ENCODE results near the gene OSBPL1A. TPM values are rescaled to one million over a fixed set of nuclear protein-coding genes. Genes with fewer than 3 reads are reported as not detected.

OSBPL1A gene
- total RNA-seq, 1 donor from 2014 or later: 50.6 TPM

DNA sequence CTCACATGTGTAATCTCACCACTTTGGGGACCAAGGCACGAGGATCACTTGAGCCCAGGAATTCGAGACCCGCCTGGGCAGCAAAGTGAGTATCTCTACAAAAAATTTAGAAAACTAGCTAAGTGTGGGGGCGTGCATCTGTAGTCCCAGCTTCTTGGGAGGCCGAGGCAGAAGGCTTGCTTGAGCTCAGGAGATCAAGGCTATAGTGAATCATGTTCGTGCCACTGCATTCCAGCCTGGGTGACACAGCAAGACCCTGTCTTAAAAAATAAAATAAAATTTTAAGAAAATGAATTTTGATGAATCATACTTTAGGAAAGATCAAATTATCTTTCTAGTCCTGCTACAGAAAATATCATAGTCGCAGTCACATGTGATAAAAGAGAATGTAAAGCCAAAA is 211.8 kb downstream of the OSBPL1A start:
- no peak for TF ChIP-seq CTCF (IDR thresholded peaks at IDR 0.05)
- H3K27me3 ChIP-seq (ENCODE audit: low read depth): no peaks in the 10 kb centered on the region
- no peak overlapping the region for H3K4me3 ChIP-seq
- no peak overlapping the region for H3K27ac ChIP-seq
- no peak for ATAC-seq
- no peak for DNase-seq
- H3K4me1 ChIP-seq: no peaks in the 10 kb centered on the region
- intact Hi-C loops (cut with DNase I): no loop called here
- peaks cover 8% of the 10 kb centered on the region for H3K36me3 ChIP-seq
- H3K9me3 ChIP-seq: no peaks in the 10 kb centered on the region

DNA sequence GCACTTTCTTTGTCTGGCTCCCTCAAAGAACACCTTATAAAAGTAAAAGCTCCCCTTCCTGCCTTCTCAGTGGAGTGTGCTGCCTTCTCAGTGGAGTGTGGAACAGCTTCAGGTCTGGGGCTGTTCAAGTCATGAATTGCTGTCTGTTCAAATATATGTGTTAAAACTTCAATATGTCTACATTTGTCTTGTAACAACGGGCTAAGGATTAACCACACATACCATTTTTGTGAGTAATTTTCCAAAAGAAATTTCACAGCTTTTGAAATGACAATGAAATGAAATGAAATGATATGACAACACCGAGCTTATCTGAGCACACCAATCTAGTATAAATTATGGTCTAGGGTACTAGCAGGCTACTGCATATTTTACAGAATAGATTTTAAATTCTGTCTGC is 215.8 kb downstream of the OSBPL1A start:
- no peak overlapping the region for H3K27ac ChIP-seq
- no peak for TF ChIP-seq CTCF (IDR thresholded peaks at IDR 0.05)
- no peak for ATAC-seq
- no peaks in the 10 kb centered on the region for H3K4me1 ChIP-seq
- no peak overlapping the region for H3K4me3 ChIP-seq
- no peaks in the 10 kb centered on the region for H3K27me3 ChIP-seq (ENCODE audit: low read depth)
- H3K36me3 ChIP-seq: peaks cover 20% of the 10 kb centered on the region
- no peaks in the 10 kb centered on the region for H3K9me3 ChIP-seq
- DNase-seq: no peak
- intact Hi-C loops (cut with DNase I): no loop called here

GRCh38 chr18:24180048-24180447 is 217.6 kb downstream of the OSBPL1A start:
- H3K27ac ChIP-seq: no peak overlapping the region
- ATAC-seq (no peak), DNase-seq (no peak)
- no peaks in the 10 kb centered on the region for H3K4me1 ChIP-seq
- intact Hi-C loops (cut with DNase I): no loop called here
- TF ChIP-seq CTCF (IDR thresholded peaks at IDR 0.05): no peak
- H3K27me3 ChIP-seq (ENCODE audit: low read depth): no peaks in the 10 kb centered on the region
- peaks cover 17% of the 10 kb centered on the region for H3K36me3 ChIP-seq
- no peaks in the 10 kb centered on the region for H3K9me3 ChIP-seq
- H3K4me3 ChIP-seq: no peak overlapping the region

DNA sequence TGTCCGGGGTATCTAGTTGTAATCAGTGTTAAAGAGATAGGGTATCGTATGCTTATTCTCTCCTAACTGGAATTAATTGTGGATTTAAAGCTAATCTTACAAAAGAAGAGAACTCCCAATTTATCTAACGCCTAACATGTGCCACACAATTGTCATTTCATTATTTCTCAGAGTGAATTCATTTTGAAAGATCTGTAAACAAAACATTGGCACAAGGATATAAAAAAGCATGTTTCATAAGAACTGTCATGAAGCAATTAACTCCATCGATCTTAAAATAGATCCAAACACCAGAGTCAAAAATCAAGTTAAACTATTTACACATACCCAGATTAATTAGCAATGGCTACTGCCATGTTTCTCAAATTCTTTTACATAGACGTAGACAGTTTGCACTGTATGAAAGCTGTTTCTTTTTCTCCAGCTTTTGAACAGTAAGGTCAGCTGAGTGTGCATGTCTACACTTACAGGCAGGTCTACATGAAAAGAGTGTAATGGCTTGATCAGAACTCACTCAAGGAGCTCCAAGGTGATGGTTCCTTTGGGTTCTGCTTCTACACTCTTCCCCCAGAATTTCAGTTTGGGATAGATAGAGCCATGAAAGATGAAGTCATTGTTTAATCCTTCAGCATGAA is 220.0 kb downstream of the OSBPL1A start:
- TF ChIP-seq CTCF (IDR thresholded peaks at IDR 0.05): no peak
- no peak overlapping the region for H3K27ac ChIP-seq
- ATAC-seq (no peak), DNase-seq (no peak)
- H3K36me3 ChIP-seq: peaks cover 28% of the 10 kb centered on the region
- no peaks in the 10 kb centered on the region for H3K9me3 ChIP-seq
- H3K4me3 ChIP-seq: no peak overlapping the region
- H3K4me1 ChIP-seq: no peaks in the 10 kb centered on the region
- H3K27me3 ChIP-seq (ENCODE audit: low read depth): no peaks in the 10 kb centered on the region
- intact Hi-C loops (cut with DNase I): no loop called here

DNA sequence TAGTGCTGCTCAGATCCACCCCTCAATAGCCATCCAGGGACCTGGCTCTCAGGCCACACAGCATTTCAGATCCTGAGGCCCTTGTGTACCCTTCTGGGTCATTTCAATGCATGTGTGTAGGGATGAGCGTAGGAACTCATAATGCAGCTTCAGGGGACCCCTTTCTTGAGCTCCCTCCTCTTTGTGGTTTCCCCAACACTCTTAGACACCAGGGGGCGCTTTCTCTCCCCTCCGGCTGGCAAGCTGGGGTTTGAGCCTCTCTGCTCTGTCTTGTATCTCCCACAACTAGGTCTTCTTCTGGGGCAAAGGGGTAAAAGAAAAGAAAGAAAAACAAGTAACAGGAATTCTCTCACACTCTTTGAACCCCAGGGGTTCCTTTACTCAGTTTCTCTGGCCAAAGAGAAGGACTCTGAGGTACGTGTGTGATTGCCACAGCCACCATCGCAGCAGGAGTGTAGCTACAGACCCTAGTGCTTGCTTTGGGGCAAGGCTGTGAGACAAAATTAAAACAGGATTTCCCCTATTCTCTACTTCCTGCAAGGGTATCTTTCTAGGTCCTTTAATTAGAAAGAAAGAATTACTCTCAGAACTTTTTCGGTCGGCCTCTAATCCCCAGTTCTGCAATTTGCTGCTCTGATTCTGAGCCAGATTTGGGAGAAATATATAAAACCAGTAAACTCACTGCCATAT is 220.8 kb downstream of the OSBPL1A start:
- Histone ChIP-seq H3K4me3 (no peak overlapping the region), H3K9me3 (no peaks in the 10 kb centered on the region), H3K27me3 (ENCODE audit: low read depth) (no peaks in the 10 kb centered on the region), H3K36me3 (peaks cover 28% of the 10 kb centered on the region), H3K4me1 (no peaks in the 10 kb centered on the region), H3K27ac (no peak overlapping the region)
- DNase-seq (peak; percentile 59), ATAC-seq (peak; percentile 72 to 75)
- TF ChIP-seq CTCF (IDR thresholded peaks at IDR 0.05): peak; percentile 69
- intact Hi-C loops (cut with DNase I): no loop called here
